Measurements from ENCODE around the gene SLC2A4. TPM values are rescaled to one million over a fixed set of nuclear protein-coding genes. Genes with fewer than 3 reads are reported as not detected.
"Not testable (repeated sequence)": the region's sequence is repeated elsewhere in the genome, so short reads cannot be mapped to it uniquely, and the experiment has no call there.

The SLC2A4 gene
- 0.03 TPM in 1 of 2 replicates, not detected in the other for total RNA-seq (2014; rRNA removed; shearing (Covaris generic))
- not detected in 2 replicates for polyA plus RNA-seq (2015; cell fraction: cytosol; rRNA removed)
- 0.07 TPM in 1 of 2 replicates, not detected in the other for polyA plus RNA-seq (2015; cell fraction: nucleus; rRNA removed)

- DNase-seq (ENCODE audit: low read depth), result peak; percentile 92
Observed at GRCh38 chr17:7281074-7281952, at the start of gene SLC2A4. Gene SLC2A4 (plus strand): TSS chr17:7281718. CDS start chr17:7281935, 217 bp downstream.

- DNase-seq (ENCODE audit: low read depth), result no peak
Observed at GRCh38 chr17:7232114-7232513, 49.4 kb upstream of the SLC2A4 start.

- no peak for DNase-seq (ENCODE audit: low read depth)
Observed at GRCh38 chr17:7233701-7234082, 47.8 kb upstream of the SLC2A4 start.

- DNase-seq (ENCODE audit: low read depth), result peak; percentile 95
Observed at GRCh38 chr17:7234083-7234951, 47.2 kb upstream of the SLC2A4 start, which contains the start of gene DVL2. Gene DVL2 (minus strand): TSS chr17:7234517. CDS start chr17:7234262, 255 bp downstream.

GRCh38 chr17:7235693-7236665 is 45.5 kb upstream of the SLC2A4 start:
- DNase-seq (ENCODE audit: low read depth), result peak; percentile 66

GRCh38 chr17:7236808-7237207 is 44.7 kb upstream of the SLC2A4 start:
- no peak for DNase-seq (ENCODE audit: low read depth)

DNA sequence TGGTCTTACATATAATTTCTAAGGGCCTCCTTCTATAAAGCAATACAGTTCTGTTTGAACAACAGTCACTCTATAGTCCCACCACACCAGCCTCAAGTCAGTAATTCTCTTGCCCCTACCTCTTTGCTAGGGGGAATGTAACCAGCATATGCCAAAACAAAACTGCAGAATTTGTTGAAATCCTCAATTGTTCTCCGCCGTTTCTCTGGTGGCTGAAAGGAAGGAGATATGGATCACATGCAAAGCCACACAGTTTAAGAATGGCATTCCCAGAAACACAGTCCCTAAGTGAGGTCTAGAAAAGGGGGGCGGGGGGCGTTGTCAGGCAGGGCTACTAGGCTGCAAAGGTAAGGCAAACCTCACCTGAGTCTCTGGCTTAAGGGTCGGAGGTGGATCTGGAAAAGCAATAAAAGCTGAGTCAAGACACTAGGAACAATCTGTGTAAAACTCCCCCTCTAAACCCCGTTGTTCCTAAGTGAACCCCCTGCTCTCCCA is 44.2 kb upstream of the SLC2A4 start:
- DNase-seq (ENCODE audit: low read depth), result no peak

DNA sequence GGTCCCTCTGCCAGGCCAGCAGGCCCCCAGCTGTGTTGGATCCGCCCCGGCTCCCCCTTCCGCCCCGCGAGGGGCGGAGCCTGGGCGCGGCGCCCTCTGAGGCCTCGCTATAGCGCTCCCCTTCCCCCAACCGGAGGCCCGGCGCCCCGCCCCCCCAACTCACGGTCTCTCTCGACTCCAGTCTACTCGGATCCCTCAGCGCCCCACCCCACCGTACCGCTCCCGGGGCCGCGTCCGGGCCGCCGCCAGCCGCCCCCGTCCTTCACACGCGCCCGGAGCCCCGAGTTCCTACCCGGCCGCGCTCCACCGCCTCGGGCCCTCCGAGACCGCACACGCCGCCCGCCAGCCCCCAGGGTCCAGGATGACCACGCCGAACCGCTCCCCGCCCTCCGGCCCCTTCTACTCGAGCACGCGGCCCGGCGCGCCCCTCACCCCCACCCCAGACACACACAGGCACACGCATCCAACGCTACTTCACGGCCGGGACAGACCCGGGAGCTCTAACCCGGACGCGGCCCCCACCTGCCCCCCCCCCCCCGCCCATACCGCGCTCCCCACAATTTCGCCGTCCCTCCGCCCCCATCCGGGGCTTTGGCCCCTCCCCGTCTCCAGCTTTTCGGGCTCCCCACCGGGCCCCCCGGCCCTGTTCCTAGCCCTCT is 43.6 kb upstream of the SLC2A4 start:
- peak; percentile 50 for DNase-seq (ENCODE audit: low read depth)

GRCh38 chr17:7238420-7239090 is 43.0 kb upstream of the SLC2A4 start:
- DNase-seq (ENCODE audit: low read depth), result no peak

DNA sequence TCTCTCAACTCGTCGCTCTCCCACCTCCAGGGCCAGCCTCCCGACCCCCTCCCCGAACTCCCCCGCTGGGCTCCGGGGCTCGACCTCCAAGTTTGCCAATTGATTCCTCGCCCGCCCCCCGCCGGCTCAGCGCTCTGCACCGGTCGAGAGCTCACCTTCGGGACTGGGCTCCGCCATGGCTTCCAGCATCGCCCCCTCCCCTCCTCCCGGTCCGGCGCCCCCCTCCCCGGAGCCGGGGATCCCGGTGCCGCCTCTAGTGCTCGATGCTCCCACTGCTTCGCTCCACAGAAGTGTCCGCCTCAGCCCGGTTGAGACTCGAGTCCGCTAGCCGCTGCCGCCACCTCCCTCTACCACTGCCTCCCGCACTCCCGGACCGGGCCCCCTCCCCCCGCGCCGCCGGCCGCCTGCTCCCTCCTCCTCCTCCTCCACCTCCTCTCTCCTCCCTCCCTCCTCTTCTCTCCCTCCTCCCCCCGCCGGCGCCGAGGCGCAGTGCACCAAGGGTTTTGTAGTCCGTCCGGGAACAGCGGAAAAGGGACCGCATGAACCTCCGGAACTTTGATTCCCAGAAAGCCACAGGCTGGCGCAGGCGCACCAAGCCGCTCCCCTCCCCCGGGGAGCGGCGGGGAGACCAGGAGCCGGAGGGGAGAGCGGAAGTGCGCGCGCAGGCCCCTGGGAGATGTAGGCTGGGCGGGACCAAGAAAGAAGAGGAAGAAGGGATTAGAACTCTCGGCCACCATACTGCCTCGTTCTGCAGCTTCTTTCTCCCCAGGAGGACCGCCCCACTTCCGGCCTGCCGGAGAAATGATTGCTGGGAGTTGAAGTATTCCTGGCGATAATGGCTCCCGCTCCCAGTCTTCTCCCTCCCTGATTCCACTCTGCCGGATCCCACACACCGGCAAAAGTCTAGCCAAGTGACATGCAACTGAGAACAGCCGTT is 42.2 kb upstream of the SLC2A4 start, which contains the start of gene PHF23:
Gene PHF23 (minus strand): TSS at position 367 of the 937 bp plus-strand sequence. CDS start 178 bp downstream, at position 189.
- peak; percentile 100 for DNase-seq (ENCODE audit: low read depth)

GRCh38 chr17:7240375-7240774 is 41.1 kb upstream of the SLC2A4 start:
- DNase-seq (ENCODE audit: low read depth), result no peak

- no peak for DNase-seq (ENCODE audit: low read depth)
Observed at GRCh38 chr17:7241090-7241733, 40.3 kb upstream of the SLC2A4 start.

DNA sequence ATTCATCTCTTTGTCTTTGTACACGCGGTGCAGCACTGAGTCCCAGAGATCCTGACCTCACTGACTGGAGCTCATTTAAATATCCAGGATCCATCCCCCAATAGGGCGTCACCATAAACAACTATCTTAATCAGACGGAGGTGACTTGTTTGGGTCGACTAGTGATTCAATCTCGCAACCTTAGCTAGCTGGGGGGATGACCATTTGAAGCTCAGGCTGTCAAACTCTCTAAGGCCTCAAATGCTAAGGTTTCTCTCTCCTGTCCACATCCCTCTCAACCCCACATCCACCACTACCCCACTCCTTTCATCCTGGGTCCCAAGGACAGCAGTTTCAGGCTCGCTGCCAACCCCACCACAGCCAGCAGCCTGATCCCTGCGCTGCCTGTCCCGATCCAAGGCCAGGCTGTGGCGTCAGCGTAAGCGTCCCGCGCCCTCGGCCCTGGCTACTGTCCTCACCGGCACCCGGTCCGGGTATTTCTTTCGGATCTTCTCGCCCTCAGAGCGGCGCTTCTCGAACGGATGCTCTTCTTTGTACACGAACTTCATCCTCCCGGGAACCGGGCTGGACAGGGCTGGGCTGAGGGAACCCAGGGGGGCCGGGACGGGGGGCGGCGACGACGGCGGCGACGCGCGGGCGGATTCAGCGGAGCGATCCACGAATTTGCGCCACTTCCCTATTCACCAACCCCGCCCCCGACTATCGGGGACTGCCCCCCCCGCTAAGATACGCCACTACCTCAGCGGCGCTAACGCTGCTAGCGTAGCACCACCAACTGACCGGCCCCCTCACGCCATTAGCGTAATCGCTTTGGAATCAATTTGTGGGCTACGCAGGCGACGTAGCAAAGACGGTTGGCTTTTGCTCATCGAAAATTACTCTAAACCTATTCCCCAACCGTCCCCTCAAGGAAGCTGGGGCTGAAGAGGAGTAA is 39.5 kb upstream of the SLC2A4 start, which contains the start of gene GABARAP:
Gene GABARAP (minus strand): TSS at position 667 of the 934 bp plus-strand sequence. CDS start 119 bp downstream, at position 548.
- peak; percentile 82 for DNase-seq (ENCODE audit: low read depth)

DNA sequence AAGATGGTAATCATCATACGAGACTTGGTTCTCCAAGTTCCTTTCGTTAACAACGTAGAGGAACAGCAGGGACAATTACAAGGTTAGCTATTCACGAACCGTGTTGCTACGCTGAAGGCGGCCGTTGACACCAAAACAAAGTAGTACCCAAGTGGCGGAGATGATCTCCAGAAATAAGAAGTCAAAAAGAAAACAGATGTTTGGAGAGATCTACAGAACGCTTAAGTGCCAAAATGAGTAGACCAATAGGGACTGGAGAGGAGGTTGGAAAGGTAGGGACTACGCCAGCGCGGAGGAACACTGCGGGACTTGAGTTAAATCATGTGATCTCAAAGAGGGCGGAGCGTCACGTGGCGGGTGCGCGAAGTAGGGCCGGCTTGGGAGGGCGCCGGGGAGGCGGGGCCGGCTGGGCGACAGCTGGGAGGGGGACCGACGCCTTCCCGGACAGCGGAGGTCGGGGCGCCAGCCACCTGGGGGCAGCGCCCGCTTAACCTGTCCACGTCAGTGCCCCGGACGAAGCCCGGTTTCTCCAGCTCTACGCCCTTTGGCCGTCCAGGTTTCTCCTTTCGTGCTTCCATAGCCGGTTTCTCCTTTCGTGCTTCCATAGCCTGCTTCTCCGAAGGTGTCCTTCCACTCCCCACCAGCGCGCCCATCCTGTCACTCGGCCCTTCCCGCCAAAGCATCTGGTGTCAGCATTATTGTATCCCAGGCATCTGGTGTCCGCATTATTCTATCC is 38.6 kb upstream of the SLC2A4 start:
- DNase-seq (ENCODE audit: low read depth), result peak; percentile 83

DNA sequence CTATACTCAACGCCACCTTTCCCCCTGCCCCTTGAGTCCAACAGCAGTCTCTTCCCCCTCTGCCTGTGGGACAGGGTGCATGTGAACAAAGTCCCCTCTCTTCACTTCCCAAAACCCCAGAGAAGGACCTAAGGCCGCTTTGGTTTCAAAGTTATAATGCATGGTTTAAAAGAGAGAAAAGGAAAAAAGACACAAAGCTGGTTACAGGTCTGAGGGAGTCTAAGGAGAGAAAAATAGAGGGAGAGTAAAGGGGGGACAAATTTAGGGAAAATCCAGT is 38.1 kb upstream of the SLC2A4 start:
- no peak for DNase-seq (ENCODE audit: low read depth)

DNA sequence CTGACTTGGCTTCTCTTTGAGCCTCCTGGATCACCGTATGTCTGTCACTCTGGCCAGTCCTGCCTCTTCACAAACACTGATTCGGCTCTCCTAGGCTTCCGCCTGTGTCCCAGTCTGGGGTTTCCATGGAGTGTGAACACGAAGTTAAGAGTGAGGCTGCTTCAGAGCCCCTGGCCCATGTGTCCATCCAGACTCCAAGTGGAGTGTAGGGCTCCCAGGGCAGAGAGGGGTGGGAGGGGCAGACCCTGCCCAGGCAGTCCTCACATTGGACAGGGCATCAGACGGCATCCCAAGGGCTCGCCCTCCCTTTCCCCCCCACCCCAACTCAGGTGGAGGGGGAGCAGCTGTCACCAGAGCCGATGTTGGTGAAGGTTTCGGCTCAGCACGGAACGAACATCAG is 37.7 kb upstream of the SLC2A4 start:
- DNase-seq (ENCODE audit: low read depth), result not testable (repeated sequence)
